Activated CD4-positive, CD25-positive, alpha-beta regulatory T cell treated with anti-CD3 and anti-CD28 coated beads, Interleukin-2, amount 50 U/mL, for 72 hours (primary cell): Measurements from ENCODE around the gene NXPH2.

Experiments used
- DNase-seq: peaks from one replicate; pipeline ENCODE4 v3.0.0; 2021

The NXPH2 gene

DNA sequence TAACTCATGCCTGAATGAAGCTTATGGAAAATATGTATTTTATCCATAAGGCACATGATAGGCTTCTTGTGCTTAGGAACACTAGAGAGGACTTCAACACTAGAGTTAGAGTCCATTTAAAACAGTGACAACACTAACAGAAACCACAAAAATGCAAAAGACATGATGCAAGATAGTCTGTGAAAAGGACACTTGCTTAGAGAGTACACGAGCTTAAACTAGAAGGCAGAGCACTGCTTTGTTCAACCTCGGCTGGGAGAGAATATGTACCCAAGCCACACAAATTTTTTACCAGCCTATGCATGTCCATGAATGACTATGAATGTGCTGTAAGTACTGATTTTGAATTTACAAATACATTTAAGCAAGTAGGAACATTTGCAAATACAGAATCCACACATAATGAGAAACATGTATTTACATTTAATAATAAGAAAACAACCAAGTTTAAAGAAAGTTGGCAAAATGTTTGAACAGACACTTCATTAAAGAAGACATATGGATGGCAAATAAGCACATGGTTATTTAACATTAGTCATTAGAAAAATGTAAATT, 148.0 kb downstream of the NXPH2 start:
- no peak for DNase-seq

DNA sequence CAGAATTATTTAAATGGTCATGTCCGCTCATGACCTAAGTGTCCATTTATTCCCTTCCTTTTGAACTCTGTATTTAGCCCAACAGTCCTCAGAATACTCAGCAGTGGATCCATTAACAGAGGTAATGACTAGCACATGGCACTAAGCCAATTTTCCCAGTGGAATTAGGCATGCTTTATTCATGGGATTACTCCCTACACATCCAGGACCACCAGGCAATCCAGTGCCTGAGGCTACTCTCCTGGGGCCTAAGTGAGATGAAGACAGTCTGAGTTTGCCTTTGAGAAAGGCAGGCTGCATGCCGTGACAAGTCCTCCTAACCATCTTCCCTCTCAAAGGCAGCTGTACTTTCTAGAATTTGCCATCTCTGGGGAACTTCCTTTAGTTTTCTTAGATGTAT, 150.0 kb downstream of the NXPH2 start:
- DNase-seq = no peak

DNA sequence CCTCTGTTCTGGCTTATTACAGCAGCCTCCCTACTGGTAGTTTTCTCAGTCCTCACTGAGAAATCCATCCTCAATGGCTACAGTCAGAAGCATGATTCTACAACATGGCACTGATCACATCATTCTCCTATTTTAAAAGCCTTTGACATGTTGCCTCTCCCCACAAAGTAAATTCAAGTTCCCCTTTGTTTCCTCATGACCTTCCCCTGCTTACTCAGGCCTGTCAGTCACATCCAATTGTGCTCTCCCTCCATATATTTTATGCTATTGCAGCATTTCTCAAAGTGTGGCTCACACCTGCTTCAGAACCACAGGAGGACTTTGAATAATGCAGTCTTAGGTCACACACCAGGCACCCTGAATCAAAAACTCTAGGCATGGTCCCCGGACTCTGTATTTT, 154.0 kb downstream of the NXPH2 start:
- DNase-seq = no peak

DNA sequence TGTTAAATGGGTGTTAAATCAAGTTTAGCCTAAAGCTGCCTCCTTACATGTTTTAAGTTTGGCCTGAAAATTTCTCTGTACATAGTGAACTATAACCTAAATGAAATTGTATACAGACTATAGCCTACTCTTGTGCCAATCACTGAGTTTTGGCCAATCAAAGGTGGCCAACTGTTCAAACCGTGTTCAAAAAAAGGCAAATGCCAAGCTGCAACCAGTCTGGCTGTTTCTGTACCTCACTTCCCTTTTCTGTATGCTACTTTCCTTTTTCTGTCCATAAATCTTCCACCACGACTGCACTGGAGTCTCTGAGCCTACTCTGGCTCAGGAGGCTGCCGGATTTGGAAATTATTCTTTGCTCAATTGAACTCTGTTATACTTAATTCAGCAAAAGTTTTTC, 157.6 kb downstream of the NXPH2 start:
- DNase-seq = no peak

DNA sequence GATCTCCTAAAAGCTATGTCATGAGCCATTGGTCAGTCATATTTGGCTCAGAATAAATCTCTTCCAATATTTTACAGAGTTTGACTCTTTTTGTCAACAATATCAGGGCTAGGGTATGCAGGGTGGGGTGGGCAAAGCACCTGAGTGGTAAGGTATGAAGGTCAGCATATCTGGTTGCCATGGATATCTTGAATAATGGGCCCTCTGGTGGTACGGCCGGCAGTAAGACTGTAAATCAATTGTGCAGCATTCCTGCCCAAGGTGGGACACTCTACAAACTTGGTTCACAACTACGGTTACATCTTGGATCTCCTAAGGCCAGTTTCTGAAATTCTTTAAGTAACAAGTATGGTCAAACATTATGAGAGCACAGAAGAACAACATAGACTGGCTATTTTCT, 159.1 kb downstream of the NXPH2 start:
- DNase-seq = no peak

DNA sequence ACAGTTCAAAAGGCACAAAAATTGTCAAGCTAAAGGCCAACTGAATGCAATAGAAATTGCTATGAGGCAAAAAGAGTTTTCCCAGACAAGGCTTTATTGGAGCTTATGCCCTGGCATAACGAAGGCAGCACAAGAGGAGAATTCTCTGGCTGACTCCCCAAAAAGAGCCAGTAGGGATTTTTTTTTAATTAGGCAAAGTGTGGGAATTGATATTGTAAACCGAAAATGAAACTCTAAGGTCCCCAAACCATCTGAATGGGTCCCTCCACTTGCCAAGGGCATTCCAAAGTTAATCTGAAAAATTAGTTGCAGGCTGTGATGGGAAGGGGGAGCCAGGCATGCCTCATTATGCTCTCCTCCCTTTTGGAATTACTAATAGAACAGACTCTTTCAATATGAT, 159.8 kb downstream of the NXPH2 start:
- DNase-seq = no peak
